H1 (cell line): Measurements from ENCODE around the gene MRPL55. TPM values are rescaled to one million over a fixed set of nuclear protein-coding genes. Genes with fewer than 3 reads are reported as not detected.

Source experiments
- CTCF ChIA-PET: fragments of 300-600 bp; sonication (Branson Sonifier 250); formaldehyde crosslinking; loops from one replicate; lab custom pipeline; 2021; ENCODE audit not compliant: partially characterized antibody; lab: Charles Lee
- POLR2A ChIA-PET: fragments of 300-600 bp; sonication (Branson Sonifier 250); formaldehyde crosslinking; loops from one replicate; lab custom pipeline; 2021; ENCODE audit warnings: inconsistent platforms; ENCODE audit not compliant: partially characterized antibody; lab: Charles Lee
- DNase-seq, 2 experiments: peaks; one replicate each; pipeline versions ENCODE4 v3.0.0 to v3.0.0-alpha.2; 2010 to 2022; ENCODE audit warnings: low spot score in 2 of 2, low read depth in 1 of 2, mixed read lengths in 1 of 2
- FAIRE-seq: peaks from 2 replicates; lab custom pipeline; 2011; peaks lifted over from hg19 to GRCh38; lab: Jason Lieb, UNC
- H2AFZ ChIP-seq: 2 replicates; pipeline ENCODE4 v1.8.1; 2012; ENCODE audit warnings: low read length, inconsistent platforms
- H2AK5ac ChIP-seq: 2 replicates; pipeline ENCODE4 v1.6.1; 2013; ENCODE audit warnings: low read depth, low read length
- H2BK120ac ChIP-seq: replicated peaks from 2 replicates; pipeline ENCODE3; 2013; ENCODE audit warnings: low read depth, low read length, inconsistent platforms
- H2BK12ac ChIP-seq: 2 replicates; pipeline ENCODE4 v1.6.1; 2013; ENCODE audit warnings: low read depth, low read length
- H2BK15ac ChIP-seq: 2 replicates; pipeline ENCODE4 v1.6.1; 2013; ENCODE audit warnings: low read length
- H2BK20ac ChIP-seq: 2 replicates; pipeline ENCODE4 v1.6.1; 2013; ENCODE audit warnings: low read length
- H2BK5ac ChIP-seq: 2 replicates; pipeline ENCODE4 v1.6.1; 2013; ENCODE audit warnings: low read depth, low read length
- H3K14ac ChIP-seq: 2 replicates; pipeline ENCODE4 v1.6.1; 2013; ENCODE audit warnings: inconsistent platforms; ENCODE audit not compliant: insufficient read length
- H3K18ac ChIP-seq: 2 replicates; pipeline ENCODE4 v1.6.1; 2013; ENCODE audit warnings: low read length; ENCODE audit errors: extremely low read depth
- H3K23ac ChIP-seq: 2 replicates; pipeline ENCODE4 v1.6.1; 2013; ENCODE audit warnings: inconsistent platforms; ENCODE audit not compliant: insufficient read length
- H3K23me2 ChIP-seq: 2 replicates; pipeline ENCODE4 v1.6.1; 2013; ENCODE audit warnings: low read depth, low read length
- H3K27ac ChIP-seq: 2 replicates; pipeline ENCODE4 v1.6.1; 2011; ENCODE audit warnings: low read depth, low read length, inconsistent platforms
- H3K27me3 ChIP-seq, 4 experiments: replicated peaks in 1 of 4; 1 replicate in 1 of 4; 2 replicates in 3 of 4; pipeline versions ENCODE4 v1.6.1 to v1.8.1; 2011 to 2013; ENCODE audit warnings: low read length in 3 of 4, mild to moderate bottlenecking in 3 of 4, inconsistent platforms in 2 of 4, mixed read lengths in 2 of 4, moderate library complexity in 1 of 4; ENCODE audit not compliant: control insufficient read depth in 3 of 4, insufficient read depth in 3 of 4; ENCODE audit errors: extremely low read depth in 1 of 4
- H3K36me3 ChIP-seq, 4 experiments: 2 replicates each; pipeline versions ENCODE4 v1.6.1 to v1.8.1; 2011 to 2013; ENCODE audit warnings: mild to moderate bottlenecking in 4 of 4, low read length in 3 of 4, moderate library complexity in 2 of 4, control low read depth in 1 of 4, inconsistent platforms in 1 of 4; ENCODE audit not compliant: insufficient read depth in 4 of 4, control insufficient read depth in 2 of 4
- H3K4ac ChIP-seq: replicated peaks from 2 replicates; pipeline ENCODE3; 2013; ENCODE audit warnings: low read length, low read depth, mixed read lengths, inconsistent platforms; ENCODE audit not compliant: insufficient read length
- H3K4me1 ChIP-seq, 4 experiments: replicated peaks in 1 of 4; 1 replicate in 1 of 4; 2 replicates in 3 of 4; pipeline versions ENCODE4 v1.6.1 to v1.8.1; 2011 to 2013; ENCODE audit warnings: low read length in 3 of 4, inconsistent platforms in 2 of 4, mixed read lengths in 1 of 4; ENCODE audit not compliant: insufficient read depth in 4 of 4, control insufficient read depth in 3 of 4
- H3K4me2 ChIP-seq, 2 experiments: 2 replicates each; pipeline versions ENCODE4 v1.6.1 to v1.8.1; 2011 to 2013; ENCODE audit warnings: low read depth in 2 of 2, low read length in 2 of 2, control low read depth in 1 of 2, inconsistent platforms in 1 of 2, mild to moderate bottlenecking in 1 of 2; ENCODE audit not compliant: insufficient read depth in 1 of 2
- H3K4me3 ChIP-seq, 4 experiments: fragments of 200-600, 300-600 bp in 1 of 4; sonication (generic), shearing (Covaris generic), sonication (Bioruptor Twin) in 1 of 4; 2 replicates each; pipeline versions ENCODE4 v1.5.1 to v1.8.1; 2011 to 2016; ENCODE audit warnings: low read length in 4 of 4, low read depth in 3 of 4, control low read depth in 2 of 4, inconsistent platforms in 2 of 4, mild to moderate bottlenecking in 2 of 4, mixed read lengths in 1 of 4, moderate library complexity in 1 of 4; ENCODE audit not compliant: insufficient read depth in 2 of 4; ENCODE audit errors: extremely low read depth in 1 of 4
- H3K56ac ChIP-seq: replicated peaks from 2 replicates; pipeline ENCODE3; 2013; ENCODE audit warnings: low read depth, mild to moderate bottlenecking, mixed read lengths, low read length, inconsistent platforms; ENCODE audit not compliant: insufficient read length
- H3K79me1 ChIP-seq: 2 replicates; pipeline ENCODE4 v1.6.1; 2013; ENCODE audit warnings: low read depth, low read length, control low read depth
- H3K79me2 ChIP-seq, 2 experiments: 2 replicates each; pipeline versions ENCODE4 v1.6.1 to v1.8.1; 2012 to 2013; ENCODE audit warnings: low read length in 2 of 2, mild to moderate bottlenecking in 2 of 2, inconsistent platforms in 1 of 2; ENCODE audit not compliant: insufficient read depth in 2 of 2, control insufficient read depth in 1 of 2
- H3K9ac ChIP-seq, 4 experiments: replicated peaks in 1 of 4; 1 replicate in 1 of 4; 2 replicates in 3 of 4; pipeline versions ENCODE4 v1.6.1 to v1.8.1; 2011 to 2013; ENCODE audit warnings: low read depth in 3 of 4, low read length in 3 of 4, control low read depth in 2 of 4, mild to moderate bottlenecking in 2 of 4, moderate library complexity in 2 of 4, inconsistent platforms in 1 of 4; ENCODE audit errors: extremely low read depth in 1 of 4
- H3K9me3 ChIP-seq, 2 experiments: 2 replicates each; pipeline versions ENCODE4 v1.6.1 to v1.8.1; 2012 to 2013; ENCODE audit warnings: mild to moderate bottlenecking in 2 of 2, moderate library complexity in 2 of 2, control low read depth in 1 of 2, inconsistent platforms in 1 of 2, low read depth in 1 of 2, low read length in 1 of 2, mixed read lengths in 1 of 2; ENCODE audit not compliant: insufficient read depth in 2 of 2
- H4K20me1 ChIP-seq, 2 experiments: replicated peaks in 1 of 2; 2 replicates each; pipeline versions ENCODE3 to v1.8.1; 2011 to 2013; ENCODE audit warnings: inconsistent platforms in 2 of 2, low read length in 2 of 2, mild to moderate bottlenecking in 1 of 2; ENCODE audit not compliant: insufficient read depth in 2 of 2, control insufficient read depth in 1 of 2
- H4K5ac ChIP-seq: 2 replicates; pipeline ENCODE4 v1.6.1; 2013; ENCODE audit warnings: low read length, low read depth, mixed read lengths, inconsistent platforms; ENCODE audit not compliant: insufficient read length
- H4K8ac ChIP-seq: 2 replicates; pipeline ENCODE4 v1.8.0; 2013; ENCODE audit warnings: mild to moderate bottlenecking, moderate library complexity, low read length, inconsistent platforms; ENCODE audit not compliant: insufficient read depth; ENCODE audit errors: extremely low read depth
- H4K91ac ChIP-seq: replicated peaks from 2 replicates; pipeline ENCODE3; 2013; ENCODE audit warnings: low read length, mixed read lengths, inconsistent platforms; ENCODE audit not compliant: insufficient read length
- WGBS, 2 experiments: shearing (Covaris generic) in 1 of 2; methylation state at CpG; one replicate each; pipeline versions ENCODE4 v1.1.6 to v1.1.7; 2013 to 2015; ENCODE audit warnings: low lambda C conversion rate in 2 of 2, mixed read lengths in 2 of 2, inconsistent platforms in 1 of 2, low coverage in 1 of 2, missing lambda C conversion rate in 1 of 2; ENCODE audit not compliant: insufficient replicate concordance in 2 of 2, insufficient coverage in 1 of 2, insufficient read length in 1 of 2; ENCODE audit errors: extremely low coverage in 1 of 2, missing lambda C conversion rate in 1 of 2; 5-methylcytosine and 5-hydroxymethylcytosine counted together
- polyA plus RNA-seq, 7 experiments: library from polyadenylated mRNA; depleted of rRNA in 3 of 7; stranded (reverse) in 5 of 7; unstranded in 2 of 7; fragments of >200 nt in 5 of 7; fragments of 200-250 nt in 2 of 7; gene quantifications; 1 replicate in 5 of 7; 2 replicates in 1 of 7; 4 replicates in 1 of 7; pipeline versions ENCODE4 v1.2.1 to v1.2.3, GENCODE V29; 2011 to 2013; ENCODE audit warnings: missing spikeins in 2 of 7, mixed read lengths in 2 of 7
- total RNA-seq: library from RNA; stranded (reverse); fragmentation: NEBNext Ultra II Directional; extraction: Animal tissue kit (Norgen Biotek cat#: 25700); gene quantifications from 2 replicates; pipeline ENCODE4 v1.2.1, GENCODE V29; 2021

MRPL55 gene
- total and polyA plus RNA-seq, 2 of the 8 experiments (the other 6 are each of a cell fraction or from before 2014, with no cell fraction given), result 59.0 to 244 TPM

- H3K27ac ChIP-seq, result no peak overlapping the region
- no peak overlapping the region; a peak in 1 of 7 replicates for H3K9ac ChIP-seq
- H3K4me3 ChIP-seq, result no peak overlapping the region
- H3K4me2 ChIP-seq, result no peak overlapping the region
- peaks cover 1 to 4% of the 10 kb centered on the region in 2 experiments for H4K20me1 ChIP-seq
- H3K4ac ChIP-seq, result no peak overlapping the region
- no peaks in the 10 kb centered on the region for H3K9me3 ChIP-seq
- CTCF ChIA-PET, result interaction anchor here (0.6 to 1.6 kb wide), 4 partner anchors 9 to 153 kb away, joined by 3 to 4 read pairs (median 3); no protein-coding TSS in a partner anchor
- H2AK5ac ChIP-seq, result no peak overlapping the region
- no peak overlapping the region for H2AFZ ChIP-seq
- H2BK20ac ChIP-seq, result no peak overlapping the region
- no peak overlapping the region for H2BK120ac ChIP-seq
- no peak overlapping the region for H3K23ac ChIP-seq
- H3K14ac ChIP-seq, result no peak overlapping the region
- POLR2A ChIA-PET, result interaction anchor here (1.1 to 5.5 kb wide), 3 partner anchors 8 to 58 kb away, joined by 3 to 44 read pairs (median 10); partner anchors contain the start of gene IBA57
- H3K18ac ChIP-seq, result no peak overlapping the region
- H3K36me3 ChIP-seq, result no peaks in the 10 kb centered on the region
- H3K56ac ChIP-seq, result no peak overlapping the region
- no peak overlapping the region for H4K91ac ChIP-seq
- H4K5ac ChIP-seq, result no peak overlapping the region
- H3K23me2 ChIP-seq, result no peaks in the 10 kb centered on the region
- no peaks in the 10 kb centered on the region; a peak in 1 of 7 replicates for H3K4me1 ChIP-seq
- H3K79me2 ChIP-seq, result no peaks in the 10 kb centered on the region
- peaks cover 2% of the 10 kb centered on the region; the same call in 1 of the 2 replicates for H3K79me1 ChIP-seq
- peaks cover 0 to 5% (median 0%) of the 10 kb centered on the region in 4 experiments; a peak in 4 of 7 replicates for H3K27me3 ChIP-seq
- H2BK12ac ChIP-seq, result no peak overlapping the region
- WGBS, 2 experiments, result 88% methylated on average over 16 of the region's 16 CpGs; no CpG with 5 or more reads in 1 of the 2 experiments
- no peak overlapping the region for H4K8ac ChIP-seq
- no peak for FAIRE-seq
- DNase-seq, result no peak
- no peak overlapping the region for H2BK5ac ChIP-seq
- no peak overlapping the region for H2BK15ac ChIP-seq
These were observed 46.8 kb upstream of the MRPL55 start for GRCh38 chr1:228155596-228156514.
